ENCODE results near the gene ELN. TPM values are rescaled to one million over a fixed set of nuclear protein-coding genes. Genes with fewer than 3 reads are reported as not detected.
A peak's percentile ranks its signal among the peaks of the same experiment; 100 is the strongest.

The ELN gene
- total RNA-seq, 2 experiments from 2014 or later: not detected

DNA sequence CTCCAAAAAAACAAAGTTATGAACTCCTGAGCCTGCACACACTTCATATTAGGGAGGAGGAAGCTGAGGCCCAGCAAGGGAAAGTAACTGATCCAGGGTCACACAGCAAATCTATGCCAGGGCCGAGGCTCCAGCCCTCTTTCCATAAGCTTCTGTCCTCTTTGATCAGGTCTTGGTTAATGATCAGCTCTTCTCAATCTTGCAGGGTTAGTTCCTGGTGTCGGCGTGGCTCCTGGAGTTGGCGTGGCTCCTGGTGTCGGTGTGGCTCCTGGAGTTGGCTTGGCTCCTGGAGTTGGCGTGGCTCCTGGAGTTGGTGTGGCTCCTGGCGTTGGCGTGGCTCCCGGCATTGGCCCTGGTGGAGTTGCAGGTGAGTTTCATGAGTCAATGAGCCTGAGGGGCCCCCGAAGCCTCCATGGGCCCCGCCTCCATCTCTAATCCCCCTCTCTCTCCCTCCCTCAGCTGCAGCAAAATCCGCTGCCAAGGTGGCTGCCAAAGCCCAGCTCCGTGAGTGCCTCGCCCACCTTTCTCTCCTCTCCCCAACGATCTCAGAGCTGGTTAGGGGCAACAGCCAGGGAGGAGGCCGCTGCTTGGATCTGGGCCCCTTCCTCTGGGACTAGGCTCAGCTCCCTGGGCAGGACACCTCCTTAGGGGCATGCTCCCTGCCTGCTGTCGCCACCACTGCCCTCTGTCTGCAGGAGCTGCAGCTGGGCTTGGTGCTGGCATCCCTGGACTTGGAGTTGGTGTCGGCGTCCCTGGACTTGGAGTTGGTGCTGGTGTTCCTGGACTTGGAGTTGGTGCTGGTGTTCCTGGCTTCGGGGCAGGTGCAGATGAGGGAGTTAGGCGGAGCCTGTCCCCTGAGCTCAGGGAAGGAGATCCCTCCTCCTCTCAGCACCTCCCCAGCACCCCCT lies 32.0 kb downstream of the ELN start:
- H3K9me3 Mint-ChIP-seq: no peaks in the 10 kb centered on the region
- no peak overlapping the region for H3K27ac Mint-ChIP-seq
- no peaks in the 10 kb centered on the region for H3K36me3 Mint-ChIP-seq
- no peak for ATAC-seq (ENCODE audit: low read depth)
- H3K27me3 Mint-ChIP-seq: peaks cover 7% of the 10 kb centered on the region
- POLR2A ChIA-PET: interaction anchor here (1.5 kb wide), 1 partner anchor 23 kb away, joined by 3 read pairs; the partner anchor contains the start of gene LIMK1
- H3K4me3 Mint-ChIP-seq: no peak overlapping the region
- no peak for DNase-seq
- H3K4me1 Mint-ChIP-seq: peaks cover 1% of the 10 kb centered on the region

DNA sequence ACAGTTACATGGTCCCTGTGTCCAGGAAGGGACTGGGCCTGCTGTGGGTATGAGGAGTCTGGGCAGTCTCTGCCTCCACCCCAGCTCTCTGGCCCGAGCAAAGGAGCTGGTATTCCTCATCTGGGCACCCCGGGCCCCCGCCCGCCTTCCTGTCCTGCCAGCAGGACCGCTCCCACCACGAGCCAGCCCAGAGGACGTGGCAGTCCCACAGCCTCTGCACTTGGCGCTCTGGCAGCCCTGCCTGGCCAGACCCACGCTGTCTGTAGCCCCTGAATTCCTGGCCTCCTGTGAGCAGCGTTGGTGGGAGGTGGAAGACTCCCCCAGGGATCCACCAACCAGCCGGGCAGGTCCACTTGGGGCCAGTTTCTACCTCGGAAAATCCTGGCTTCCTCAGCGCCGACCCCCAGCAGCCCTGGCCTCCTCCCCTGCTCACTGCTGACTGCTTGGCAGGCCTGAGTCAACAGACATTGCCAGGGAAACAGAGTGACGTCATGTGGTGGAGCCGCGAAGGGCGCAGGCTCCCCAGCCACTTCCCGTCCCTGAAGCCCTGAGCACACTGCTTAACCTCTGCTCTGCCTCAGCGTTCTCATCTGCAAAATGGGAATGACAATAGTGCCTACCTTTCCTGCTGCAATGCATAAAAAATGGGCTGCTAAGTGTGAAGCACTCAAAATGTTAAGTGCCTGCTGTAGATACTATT lies 34.0 kb downstream of the ELN start:
- Mint-ChIP-seq H3K9me3 (no peaks in the 10 kb centered on the region), H3K27ac (peak overlapping the region; percentile 79), H3K27me3 (peaks cover 7% of the 10 kb centered on the region), H3K4me3 (no peak overlapping the region), H3K36me3 (no peaks in the 10 kb centered on the region), H3K4me1 (peaks cover 1% of the 10 kb centered on the region)
- DNase-seq: no peak
- ATAC-seq (ENCODE audit: low read depth): peak; percentile 88
- POLR2A ChIA-PET: no interaction called here

DNA sequence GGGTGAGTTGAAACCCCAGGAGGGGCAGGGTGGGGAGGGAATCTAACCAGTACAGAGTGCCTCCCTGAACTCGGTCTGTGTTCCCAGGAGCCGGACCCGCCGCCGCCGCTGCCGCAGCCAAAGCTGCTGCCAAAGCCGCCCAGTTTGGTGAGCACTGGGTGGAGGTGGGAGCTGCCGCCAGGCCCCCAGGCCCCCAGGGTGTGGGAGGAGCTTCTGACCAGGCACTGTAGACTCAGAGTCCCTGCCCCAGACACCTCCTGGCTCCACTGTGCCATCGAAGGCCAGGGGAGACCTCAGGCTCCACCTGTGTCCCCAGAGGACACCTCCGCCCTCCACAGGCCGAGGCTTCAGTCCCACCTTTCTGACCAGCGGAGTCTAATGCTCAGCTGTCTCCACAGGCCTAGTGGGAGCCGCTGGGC lies 35.3 kb downstream of the ELN start:
- Mint-ChIP-seq H3K4me1 (peaks cover 4% of the 10 kb centered on the region), H3K27me3 (peaks cover 2% of the 10 kb centered on the region), H3K9me3 (no peaks in the 10 kb centered on the region), H3K27ac (no peak overlapping the region), H3K4me3 (no peak overlapping the region), H3K36me3 (no peaks in the 10 kb centered on the region)
- POLR2A ChIA-PET: no interaction called here
- DNase-seq (no peak), ATAC-seq (ENCODE audit: low read depth) (no peak)

DNA sequence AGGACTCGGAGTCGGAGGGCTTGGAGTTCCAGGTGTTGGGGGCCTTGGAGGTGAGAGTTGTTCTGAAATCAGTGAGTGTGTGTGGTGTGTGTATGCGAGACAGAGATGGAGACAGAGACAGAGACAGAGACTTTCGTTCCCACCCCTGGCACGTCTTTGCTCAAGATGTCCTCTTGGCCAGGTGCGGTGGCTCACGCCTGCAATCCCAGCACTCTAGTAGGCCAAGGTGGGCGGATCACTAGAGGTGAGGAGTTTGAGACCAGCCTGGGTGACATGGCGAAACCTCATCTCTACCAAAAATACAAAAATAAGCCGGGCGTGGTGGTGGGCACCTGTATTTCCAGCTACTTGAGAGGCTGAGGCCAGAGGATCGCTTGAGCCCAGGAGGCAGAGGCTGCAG lies 35.7 kb downstream of the ELN start:
- H3K9me3 Mint-ChIP-seq: no peaks in the 10 kb centered on the region
- no peaks in the 10 kb centered on the region for H3K36me3 Mint-ChIP-seq
- no peak for DNase-seq
- no peak overlapping the region for H3K27ac Mint-ChIP-seq
- peaks cover 4% of the 10 kb centered on the region for H3K4me1 Mint-ChIP-seq
- POLR2A ChIA-PET: no interaction called here
- no peaks in the 10 kb centered on the region for H3K27me3 Mint-ChIP-seq
- ATAC-seq (ENCODE audit: low read depth): no peak
- H3K4me3 Mint-ChIP-seq: no peak overlapping the region

DNA sequence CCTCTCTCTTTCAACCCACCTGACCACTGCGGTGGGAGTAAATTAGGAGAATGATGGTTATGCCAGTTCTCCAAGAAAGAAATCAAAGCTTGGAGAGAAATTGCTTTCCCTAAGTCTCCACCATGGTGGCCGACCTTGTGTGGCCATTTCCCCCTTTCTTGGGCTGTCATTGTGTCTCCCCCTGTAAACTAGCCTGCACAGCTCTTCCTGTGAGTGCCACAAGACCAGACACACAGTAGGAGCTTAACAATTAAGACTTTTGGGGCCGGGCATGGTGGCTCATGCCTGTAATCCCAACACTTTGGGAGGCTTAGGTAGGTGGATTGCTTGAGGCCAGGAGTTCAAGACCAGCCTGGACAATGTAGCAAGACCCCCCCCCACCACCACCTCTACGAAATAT lies 36.7 kb downstream of the ELN start:
- H3K27me3 Mint-ChIP-seq: no peaks in the 10 kb centered on the region

DNA sequence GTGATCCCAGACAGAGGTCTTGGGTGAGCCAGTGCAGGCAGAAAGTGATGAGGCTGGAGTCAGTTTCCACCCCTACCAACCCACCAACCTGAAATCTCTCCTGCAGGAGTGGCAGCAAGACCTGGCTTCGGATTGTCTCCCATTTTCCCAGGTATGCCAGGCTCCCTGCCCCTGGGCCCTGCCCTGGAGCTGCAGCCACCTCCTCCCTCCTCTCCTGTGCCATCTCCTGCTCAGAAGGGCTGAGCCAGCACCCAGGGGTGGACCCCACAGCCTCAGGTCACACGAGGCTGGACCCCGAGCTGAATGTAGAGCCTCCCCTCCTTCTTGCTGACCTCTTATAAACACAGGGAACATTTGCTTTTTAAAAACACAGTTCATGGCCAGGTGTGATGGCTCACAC lies 38.7 kb downstream of the ELN start:
- H3K36me3 Mint-ChIP-seq: no peaks in the 10 kb centered on the region
- POLR2A ChIA-PET: no interaction called here
- DNase-seq: no peak
- H3K4me1 Mint-ChIP-seq: peaks cover 4% of the 10 kb centered on the region
- H3K27ac Mint-ChIP-seq: no peak overlapping the region
- no peaks in the 10 kb centered on the region for H3K9me3 Mint-ChIP-seq
- no peaks in the 10 kb centered on the region for H3K27me3 Mint-ChIP-seq
- ATAC-seq (ENCODE audit: low read depth): no peak
- no peak overlapping the region for H3K4me3 Mint-ChIP-seq

More for the DNA sequence above, 36.7 kb downstream of the ELN start:
- Mint-ChIP-seq H3K9me3 (no peaks in the 10 kb centered on the region), H3K4me1 (peaks cover 4% of the 10 kb centered on the region), H3K4me3 (no peak overlapping the region), H3K27ac (no peak overlapping the region), H3K36me3 (no peaks in the 10 kb centered on the region)
- no peak for DNase-seq
- ATAC-seq (ENCODE audit: low read depth): no peak
- POLR2A ChIA-PET: no interaction called here

- no peaks in the 10 kb centered on the region for H3K27me3 Mint-ChIP-seq
- no peak for ATAC-seq (ENCODE audit: low read depth)
- no peak overlapping the region for H3K4me3 Mint-ChIP-seq
These were observed 40.6 kb downstream of the ELN start for GRCh38 chr7:74068378-74069085.

GRCh38 chr7:74069086-74069541 lies 41.1 kb downstream of the ELN start:
- H3K9me3 Mint-ChIP-seq: no peaks in the 10 kb centered on the region
- H3K36me3 Mint-ChIP-seq: no peaks in the 10 kb centered on the region
- no peak overlapping the region for H3K27ac Mint-ChIP-seq
- H3K4me1 Mint-ChIP-seq: peaks cover 3% of the 10 kb centered on the region
- ATAC-seq (ENCODE audit: low read depth) (no peak), DNase-seq (no peak)
- H3K4me3 Mint-ChIP-seq: no peak overlapping the region
- no peaks in the 10 kb centered on the region for H3K27me3 Mint-ChIP-seq
- POLR2A ChIA-PET: interaction anchor here (0.5 to 1.7 kb wide), 4 partner anchors 12 to 105 kb away, joined by 3 to 7 read pairs (median 4); partner anchors contain the start of genes EIF4H and LIMK1

More at GRCh38 chr7:74068378-74069085, 40.6 kb downstream of the ELN start:
- no peaks in the 10 kb centered on the region for H3K36me3 Mint-ChIP-seq
- H3K27ac Mint-ChIP-seq: no peak overlapping the region
- peaks cover 3% of the 10 kb centered on the region for H3K4me1 Mint-ChIP-seq
- DNase-seq: no peak
- POLR2A ChIA-PET: interaction anchor here (0.5 to 1.7 kb wide), 4 partner anchors 12 to 106 kb away, joined by 3 to 7 read pairs (median 4); partner anchors contain the start of genes EIF4H and LIMK1
- H3K9me3 Mint-ChIP-seq: no peaks in the 10 kb centered on the region

DNA sequence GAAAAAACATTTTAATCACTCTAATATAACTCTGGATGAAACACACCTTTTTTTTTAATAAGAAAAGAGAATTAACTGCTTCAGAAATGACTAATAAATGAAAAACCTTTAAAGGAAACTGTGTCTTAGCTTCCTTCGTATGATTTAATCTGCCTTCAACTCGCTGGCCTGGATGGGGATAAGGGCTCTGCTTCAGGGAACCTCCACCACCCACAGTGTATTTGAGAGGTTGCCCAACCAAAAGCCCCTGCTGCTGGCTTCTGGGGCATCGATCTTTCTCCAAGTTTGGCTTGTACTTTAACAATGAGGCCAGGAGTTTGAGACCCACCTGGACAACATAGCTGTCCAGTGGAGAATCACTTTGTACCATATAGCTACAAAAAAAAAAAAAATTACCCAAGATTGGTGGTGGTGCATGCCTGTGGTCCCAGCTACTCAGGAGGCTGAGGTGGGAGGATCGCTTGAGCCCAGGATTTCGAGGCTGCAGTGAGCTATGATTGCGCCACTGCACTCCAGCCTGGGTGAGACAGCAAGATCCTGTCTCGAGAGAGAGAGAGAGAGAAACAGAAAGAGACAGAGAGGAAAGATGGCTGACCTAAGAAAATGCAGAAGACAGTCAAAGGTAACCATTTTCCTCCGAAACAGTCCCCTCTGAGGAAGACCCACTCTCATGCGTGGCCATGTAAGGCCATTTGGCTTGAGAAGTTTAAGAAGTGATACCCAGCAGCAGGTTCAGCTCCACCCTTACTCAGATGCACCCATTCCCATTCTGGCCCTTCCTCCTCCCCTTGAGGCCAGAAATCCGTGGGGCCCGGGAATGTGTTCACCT lies 42.0 kb downstream of the ELN start:
- no peak for DNase-seq
- Mint-ChIP-seq H3K4me1 (peaks cover 3% of the 10 kb centered on the region), H3K4me3 (no peak overlapping the region), H3K27me3 (no peaks in the 10 kb centered on the region), H3K27ac (no peak overlapping the region), H3K9me3 (no peaks in the 10 kb centered on the region), H3K36me3 (no peaks in the 10 kb centered on the region)
- no peak for ATAC-seq (ENCODE audit: low read depth)
- POLR2A ChIA-PET: interaction anchor here (2.1 kb wide), 1 partner anchor 13 kb away, joined by 5 read pairs; the partner anchor contains the start of gene LIMK1

GRCh38 chr7:74070619-74070921 lies 42.6 kb downstream of the ELN start:
- Mint-ChIP-seq H3K4me1 (peaks cover 3% of the 10 kb centered on the region), H3K36me3 (no peaks in the 10 kb centered on the region), H3K27ac (no peak overlapping the region), H3K9me3 (no peaks in the 10 kb centered on the region), H3K27me3 (no peaks in the 10 kb centered on the region), H3K4me3 (no peak overlapping the region)
- ATAC-seq (ENCODE audit: low read depth) (no peak), DNase-seq (no peak)
- POLR2A ChIA-PET: interaction anchor here (2.1 kb wide), 1 partner anchor 13 kb away, joined by 5 read pairs; the partner anchor contains the start of gene LIMK1

GRCh38 chr7:74071121-74071520 lies 43.1 kb downstream of the ELN start:
- Mint-ChIP-seq H3K9me3 (no peaks in the 10 kb centered on the region), H3K4me3 (no peak overlapping the region), H3K27ac (no peak overlapping the region), H3K27me3 (peaks cover 3% of the 10 kb centered on the region), H3K4me1 (peaks cover 3% of the 10 kb centered on the region), H3K36me3 (no peaks in the 10 kb centered on the region)
- POLR2A ChIA-PET: interaction anchor here (2.1 kb wide), 1 partner anchor 12 kb away, joined by 5 read pairs; the partner anchor contains the start of gene LIMK1
- DNase-seq (no peak), ATAC-seq (ENCODE audit: low read depth) (no peak)

GRCh38 chr7:74074770-74075169 lies 46.8 kb downstream of the ELN start:
- peaks cover 5% of the 10 kb centered on the region for H3K27me3 Mint-ChIP-seq
- POLR2A ChIA-PET: no interaction called here
- no peak for DNase-seq
- no peak overlapping the region for H3K4me3 Mint-ChIP-seq
- no peak overlapping the region for H3K27ac Mint-ChIP-seq
- no peaks in the 10 kb centered on the region for H3K36me3 Mint-ChIP-seq
- no peaks in the 10 kb centered on the region for H3K4me1 Mint-ChIP-seq
- H3K9me3 Mint-ChIP-seq: no peaks in the 10 kb centered on the region
- no peak for ATAC-seq (ENCODE audit: low read depth)

Data from activated naive CD8-positive, alpha-beta T cell treated with anti-CD3 and anti-CD28 coated beads, Interleukin-2, amount 10 ng/mL, durations not matched to agents 7 days and 5 days (primary cell).